IMR-90 (cell line): ENCODE data around the gene PVALEF. TPM values are rescaled to one million over a fixed set of nuclear protein-coding genes. Genes with fewer than 3 reads are reported as not detected.

Experiments used
- ATAC-seq: fragments of 200-7000 bp; cut with Tn5 transposase; 2 replicates; pipeline ENCODE4 v1.9.1; 2020; ENCODE audit warnings: low read depth, mild to moderate bottlenecking, moderate library complexity
- BruUV-seq: library from RNA; stranded (reverse); fragments of 400-500 nt; replicated peaks from 2 replicates; lab custom pipeline; 2021; lab: Mats Ljungman, UMichigan
- CTCF ChIA-PET: fragments of 300-600 bp; formaldehyde crosslinking; extraction: SDS; loops from one replicate; lab custom pipeline; 2021; ENCODE audit warnings: antibody characterized with exemption; lab: Yijun Ruan, JAX
- POLR2A ChIA-PET: fragments of 300-600 bp; sonication (Branson Sonifier 250); formaldehyde crosslinking; loops from one replicate; lab custom pipeline; 2022; ENCODE audit warnings: antibody characterized with exemption; ENCODE audit not compliant: unreplicated experiment; lab: Charles Lee
- DNase-seq: peaks from one replicate; pipeline ENCODE4 v3.0.0; 2013
- H2AFZ ChIP-seq: replicated peaks from 2 replicates; pipeline ENCODE3; 2013; ENCODE audit warnings: low read length, mild to moderate bottlenecking; ENCODE audit not compliant: poor library complexity
- H2AK5ac ChIP-seq: 2 replicates; pipeline ENCODE4 v1.6.1; 2013; ENCODE audit warnings: low read depth, low read length, inconsistent platforms
- H2AK9ac ChIP-seq: replicated peaks from 2 replicates; pipeline ENCODE3; 2013; ENCODE audit warnings: mild to moderate bottlenecking, low read depth, low read length, moderate library complexity; ENCODE audit not compliant: poor library complexity
- H2BK120ac ChIP-seq: 2 replicates; pipeline ENCODE4 v1.6.1; 2013; ENCODE audit warnings: low read depth, low read length, inconsistent platforms
- H2BK15ac ChIP-seq: 3 replicates; pipeline ENCODE4 v1.6.1; 2013; ENCODE audit warnings: low read depth, low read length, inconsistent platforms
- H2BK20ac ChIP-seq: 2 replicates; pipeline ENCODE4 v1.6.1; 2013; ENCODE audit warnings: low read depth, mild to moderate bottlenecking, inconsistent platforms, low read length, moderate library complexity
- H2BK5ac ChIP-seq: 2 replicates; pipeline ENCODE4 v1.6.1; 2013; ENCODE audit warnings: mild to moderate bottlenecking, low read depth, low read length, inconsistent platforms; ENCODE audit not compliant: poor library complexity, severe bottlenecking
- H3K14ac ChIP-seq: replicated peaks from 2 replicates; pipeline ENCODE4 v1.6.1; 2013; ENCODE audit warnings: low read depth, low read length, inconsistent platforms
- H3K18ac ChIP-seq: 2 replicates; pipeline ENCODE4 v1.6.1; 2013; ENCODE audit warnings: low read depth, low read length, control low read depth
- H3K23ac ChIP-seq: 2 replicates; pipeline ENCODE4 v1.6.1; 2013; ENCODE audit warnings: low read depth, low read length, inconsistent platforms
- H3K27ac ChIP-seq: 2 replicates; pipeline ENCODE4 v1.5.1; 2013; ENCODE audit warnings: mild to moderate bottlenecking, control low read depth, low read length; ENCODE audit not compliant: insufficient read depth
- H3K27me3 ChIP-seq: 2 replicates; pipeline ENCODE4 v1.6.1; 2013; ENCODE audit warnings: low read length; ENCODE audit not compliant: control insufficient read depth, insufficient read depth
- H3K36me3 ChIP-seq: 2 replicates; pipeline ENCODE4 v1.6.1; 2013; ENCODE audit warnings: low read length, mixed read lengths; ENCODE audit not compliant: control insufficient read depth, insufficient read depth
- H3K4ac ChIP-seq: 2 replicates; pipeline ENCODE4 v1.6.1; 2013; ENCODE audit warnings: low read depth, low read length, inconsistent platforms
- H3K4me1 ChIP-seq: 2 replicates; pipeline ENCODE4 v1.6.1; 2013; ENCODE audit warnings: low read length, mixed read lengths; ENCODE audit not compliant: control insufficient read depth, insufficient read depth
- H3K4me2 ChIP-seq: 2 replicates; pipeline ENCODE4 v1.6.1; 2013; ENCODE audit warnings: low read depth, mild to moderate bottlenecking, control low read depth, low read length, moderate library complexity
- H3K4me3 ChIP-seq: 2 replicates; pipeline ENCODE4 v1.5.1; 2013; ENCODE audit warnings: low read depth, mild to moderate bottlenecking, control low read depth, low read length, moderate library complexity; ENCODE audit not compliant: insufficient read depth
- H3K56ac ChIP-seq: 2 replicates; pipeline ENCODE4 v1.6.1; 2013; ENCODE audit warnings: low read length, inconsistent platforms; ENCODE audit not compliant: insufficient read depth; ENCODE audit errors: extremely low read depth
- H3K79me1 ChIP-seq, 2 experiments: 2 replicates each; pipeline ENCODE4 v1.6.1; 2013; ENCODE audit warnings: low read length in 2 of 2, inconsistent platforms in 1 of 2, low read depth in 1 of 2
- H3K9ac ChIP-seq: 2 replicates; pipeline ENCODE4 v1.6.1; 2013; ENCODE audit warnings: low read depth, low read length, control low read depth
- H3K9me1 ChIP-seq: 2 replicates; pipeline ENCODE4 v1.6.1; 2013; ENCODE audit warnings: low read length, inconsistent platforms; ENCODE audit not compliant: insufficient read depth
- H3K9me3 ChIP-seq: 2 replicates; pipeline ENCODE4 v1.6.1; 2013; ENCODE audit warnings: low read length; ENCODE audit not compliant: control insufficient read depth, insufficient read depth
- H4K20me1 ChIP-seq: 2 replicates; pipeline ENCODE4 v1.6.1; 2013; ENCODE audit warnings: low read length, inconsistent platforms; ENCODE audit not compliant: insufficient read depth
- H4K5ac ChIP-seq: 2 replicates; pipeline ENCODE4 v1.6.1; 2013; ENCODE audit warnings: mild to moderate bottlenecking, low read depth, low read length, control low read depth
- H4K8ac ChIP-seq, 2 experiments: 2 replicates each; pipeline ENCODE4 v1.6.1; 2013; ENCODE audit warnings: low read depth in 2 of 2, low read length in 2 of 2, control low read depth in 1 of 2, inconsistent platforms in 1 of 2
- H4K91ac ChIP-seq: 2 replicates; pipeline ENCODE4 v1.6.1; 2013; ENCODE audit warnings: low read depth, low read length, inconsistent platforms; ENCODE audit not compliant: insufficient read depth
- BHLHE40 ChIP-seq: fragments of 150-350 bp; IDR thresholded peaks from 2 replicates; pipeline ENCODE4 v1.6.1; 2016; ENCODE audit warnings: mild to moderate bottlenecking, low read depth, low read length
- CEBPB ChIP-seq: IDR thresholded peaks from 2 replicates; pipeline ENCODE4 v1.6.1; 2012; ENCODE audit warnings: low read depth, low read length, improper control_type of control experiment
- CHD1 ChIP-seq: IDR thresholded peaks from 2 replicates; pipeline ENCODE4 v1.6.1; 2012; ENCODE audit warnings: low read depth, low read length, improper control_type of control experiment
- FOS ChIP-seq: fragments of 150-350 bp; IDR thresholded peaks from 2 replicates; pipeline ENCODE4 v1.6.1; 2016; ENCODE audit warnings: low read depth, low read length
- MAFK ChIP-seq: IDR thresholded peaks from 2 replicates; pipeline ENCODE4 v1.6.1; 2012; ENCODE audit warnings: low read depth, low read length, improper control_type of control experiment
- MAZ ChIP-seq: IDR thresholded peaks from 2 replicates; pipeline ENCODE4 v1.6.1; 2012; ENCODE audit warnings: low read depth, mild to moderate bottlenecking, low read length, improper control_type of control experiment, moderate library complexity, borderline replicate concordance
- MXI1 ChIP-seq: IDR thresholded peaks from 2 replicates; pipeline ENCODE4 v1.6.1; 2012; ENCODE audit warnings: low read depth, mild to moderate bottlenecking, low read length, moderate library complexity, borderline replicate concordance
- NFE2L2 ChIP-seq: fragments of 150-350 bp; IDR thresholded peaks from 2 replicates; pipeline ENCODE4 v1.6.1; 2016; ENCODE audit warnings: low read depth, mild to moderate bottlenecking, low read length
- POLR2A ChIP-seq: IDR thresholded peaks from 2 replicates; pipeline ENCODE4 v1.6.1; 2012; ENCODE audit warnings: mild to moderate bottlenecking, low read depth, low read length
- RAD21 ChIP-seq: IDR thresholded peaks from 2 replicates; pipeline ENCODE4 v1.6.1; 2012; ENCODE audit warnings: low read length, improper control_type of control experiment
- RCOR1 ChIP-seq: IDR thresholded peaks from 2 replicates; pipeline ENCODE4 v1.6.1; 2012; ENCODE audit warnings: mild to moderate bottlenecking, low read length, improper control_type of control experiment; ENCODE audit not compliant: insufficient replicate concordance
- RFX5 ChIP-seq: IDR thresholded peaks from 2 replicates; pipeline ENCODE4 v1.8.0; 2012; ENCODE audit warnings: low read depth, mild to moderate bottlenecking, low read length, moderate library complexity
- SMC3 ChIP-seq: fragments of 150-350 bp; IDR thresholded peaks from 2 replicates; pipeline ENCODE4 v1.6.1; 2016; ENCODE audit warnings: low read depth, mild to moderate bottlenecking, antibody characterized with exemption, low read length, moderate library complexity
- WGBS, 2 experiments: methylation state at CpG; one replicate each; pipeline versions ENCODE4 v1.1.5 to v1.1.7; 2013; ENCODE audit warnings: missing lambda C conversion rate in 2 of 2; ENCODE audit not compliant: insufficient read length in 1 of 2; ENCODE audit errors: extremely low coverage in 2 of 2; 5-methylcytosine and 5-hydroxymethylcytosine counted together
- dilution Hi-C: fragments of 300-500 bp; cut with HindIII; formaldehyde crosslinking; loops from one replicate; pipeline ENCODE4 v1.14.3; 2018; ENCODE audit warnings: low sequenced_read_pairs; ENCODE audit not compliant: unreplicated experiment
- in situ Hi-C: fragments of 300-500 bp; cut with MboI; formaldehyde crosslinking; loops from 3 replicates; pipeline ENCODE4 v1.14.3; 2019; ENCODE audit warnings: low sequenced_read_pairs, inconsistent platforms, mixed read lengths
- intact Hi-C: fragments of 100-400 bp; cut with micrococcal nuclease; formaldehyde crosslinking; loops from 2 replicates; pipeline ENCODE4 v1.10.0; 2022
- polyA plus RNA-seq, 3 experiments: library from polyadenylated mRNA; depleted of rRNA; stranded (reverse); fragments of >200 nt; gene quantifications; 2 replicates each; pipeline ENCODE4 v1.2.3, GENCODE V29; 2012; ENCODE audit warnings: low replicate concordance in 1 of 3
- total RNA-seq: library from RNA; depleted of rRNA; stranded (reverse); fragments of >200 nt; gene quantifications from 2 replicates; pipeline ENCODE4 v1.2.3, GENCODE V29; 2012
- TF ChIP-seq, protein P1 (sequence below): conservative IDR thresholded peaks from 2 replicates; pipeline ENCODE4 v1.5.1; 2012; ENCODE audit warnings: mild to moderate bottlenecking, low read depth, low read length, improper control_type of control experiment
- TF ChIP-seq, protein P2 (sequence below): fragments of 150-350 bp; IDR thresholded peaks from 2 replicates; pipeline ENCODE4 v1.6.1; 2016; ENCODE audit warnings: low read depth, mild to moderate bottlenecking, low read length, moderate library complexity, borderline replicate concordance
- TF ChIP-seq, protein P3 (sequence below): fragments of 150-350 bp; IDR thresholded peaks from 2 replicates; pipeline ENCODE4 v1.6.1; 2017; ENCODE audit warnings: mild to moderate bottlenecking, antibody characterized with exemption, low read length, low read depth

PVALEF gene
- total and polyA plus RNA-seq, 2 of the 4 experiments (the other 2 are of a cell fraction) = not detected

DNA sequence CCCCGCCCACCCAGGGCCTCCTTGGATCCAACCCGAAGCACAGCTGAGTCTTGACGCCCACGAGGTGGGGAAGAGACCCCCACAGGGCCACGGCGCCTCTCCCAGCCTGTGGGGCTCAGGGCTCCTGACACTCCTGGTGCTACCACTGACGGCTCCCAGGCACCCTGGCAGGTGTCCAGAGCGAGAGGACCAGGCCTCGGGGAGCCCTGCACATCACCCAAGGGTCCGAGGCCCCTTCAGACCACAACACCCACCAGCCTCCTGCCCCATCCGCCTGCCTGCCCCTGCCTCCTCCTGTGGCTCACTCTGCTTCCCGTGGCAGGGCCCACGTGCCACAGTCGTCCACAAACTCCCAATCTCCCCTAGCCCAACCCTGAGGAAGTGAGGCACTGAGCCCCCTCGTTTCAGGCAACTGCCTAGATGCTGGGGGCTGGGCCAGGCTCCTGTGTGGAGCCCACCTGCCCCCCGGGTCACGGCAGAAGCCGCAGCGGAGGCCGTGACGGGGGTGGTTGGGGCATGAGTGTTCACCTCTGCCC is 29.0 kb downstream of the PVALEF start:
- no peaks in the 10 kb centered on the region for H3K9me1 ChIP-seq
- H3K36me3 ChIP-seq = peaks cover 12% of the 10 kb centered on the region
- no peak overlapping the region for H3K4me3 ChIP-seq
- H4K5ac ChIP-seq = no peak overlapping the region
- H4K20me1 ChIP-seq = no peaks in the 10 kb centered on the region; the same call in 1 of the 2 replicates
- no peak overlapping the region for H3K56ac ChIP-seq
- H3K23ac ChIP-seq = no peak overlapping the region
- H3K27me3 ChIP-seq = no peaks in the 10 kb centered on the region
- ATAC-seq (no peak), DNase-seq (no peak)
- H3K18ac ChIP-seq = no peak overlapping the region
- no peaks in the 10 kb centered on the region for H3K9me3 ChIP-seq
- no peak overlapping the region for H3K9ac ChIP-seq
- no peak overlapping the region for H3K27ac ChIP-seq
- no peak overlapping the region for H3K14ac ChIP-seq
- no peak overlapping the region for H2BK120ac ChIP-seq
- no peaks in the 10 kb centered on the region for H3K4me1 ChIP-seq
- WGBS, 2 experiments = 94% methylated on average over 5 of the region's 21 CpGs; no CpG with 5 or more reads in 1 of the 2 experiments
- H4K8ac ChIP-seq = no peak overlapping the region
- no peak overlapping the region for H2BK5ac ChIP-seq
- H4K91ac ChIP-seq = no peak overlapping the region
- in situ Hi-C loops = no loop called here
- dilution Hi-C loops = no loop called here
- no peak overlapping the region for H2AK9ac ChIP-seq
- no peak overlapping the region for H2BK20ac ChIP-seq
- H2AFZ ChIP-seq = no peak overlapping the region
- no peak overlapping the region for H2AK5ac ChIP-seq
- POLR2A ChIA-PET = no interaction called here
- H3K79me1 ChIP-seq = no peaks in the 10 kb centered on the region
- TF ChIP-seq FOS (no peak), MAFK (no peak), SMC3 (no peak), RAD21 (no peak), CHD1 (no peak), RFX5 (no peak), POLR2A (no peak), NFE2L2 (no peak), BHLHE40 (no peak), RCOR1 (no peak), MXI1 (no peak), MAZ (no peak), CEBPB (no peak)
- TF ChIP-seq, protein P1, sequence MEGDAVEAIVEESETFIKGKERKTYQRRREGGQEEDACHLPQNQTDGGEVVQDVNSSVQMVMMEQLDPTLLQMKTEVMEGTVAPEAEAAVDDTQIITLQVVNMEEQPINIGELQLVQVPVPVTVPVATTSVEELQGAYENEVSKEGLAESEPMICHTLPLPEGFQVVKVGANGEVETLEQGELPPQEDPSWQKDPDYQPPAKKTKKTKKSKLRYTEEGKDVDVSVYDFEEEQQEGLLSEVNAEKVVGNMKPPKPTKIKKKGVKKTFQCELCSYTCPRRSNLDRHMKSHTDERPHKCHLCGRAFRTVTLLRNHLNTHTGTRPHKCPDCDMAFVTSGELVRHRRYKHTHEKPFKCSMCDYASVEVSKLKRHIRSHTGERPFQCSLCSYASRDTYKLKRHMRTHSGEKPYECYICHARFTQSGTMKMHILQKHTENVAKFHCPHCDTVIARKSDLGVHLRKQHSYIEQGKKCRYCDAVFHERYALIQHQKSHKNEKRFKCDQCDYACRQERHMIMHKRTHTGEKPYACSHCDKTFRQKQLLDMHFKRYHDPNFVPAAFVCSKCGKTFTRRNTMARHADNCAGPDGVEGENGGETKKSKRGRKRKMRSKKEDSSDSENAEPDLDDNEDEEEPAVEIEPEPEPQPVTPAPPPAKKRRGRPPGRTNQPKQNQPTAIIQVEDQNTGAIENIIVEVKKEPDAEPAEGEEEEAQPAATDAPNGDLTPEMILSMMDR = no peak
- TF ChIP-seq, protein P2, sequence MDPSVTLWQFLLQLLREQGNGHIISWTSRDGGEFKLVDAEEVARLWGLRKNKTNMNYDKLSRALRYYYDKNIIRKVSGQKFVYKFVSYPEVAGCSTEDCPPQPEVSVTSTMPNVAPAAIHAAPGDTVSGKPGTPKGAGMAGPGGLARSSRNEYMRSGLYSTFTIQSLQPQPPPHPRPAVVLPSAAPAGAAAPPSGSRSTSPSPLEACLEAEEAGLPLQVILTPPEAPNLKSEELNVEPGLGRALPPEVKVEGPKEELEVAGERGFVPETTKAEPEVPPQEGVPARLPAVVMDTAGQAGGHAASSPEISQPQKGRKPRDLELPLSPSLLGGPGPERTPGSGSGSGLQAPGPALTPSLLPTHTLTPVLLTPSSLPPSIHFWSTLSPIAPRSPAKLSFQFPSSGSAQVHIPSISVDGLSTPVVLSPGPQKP = no peak
- TF ChIP-seq, protein P3, sequence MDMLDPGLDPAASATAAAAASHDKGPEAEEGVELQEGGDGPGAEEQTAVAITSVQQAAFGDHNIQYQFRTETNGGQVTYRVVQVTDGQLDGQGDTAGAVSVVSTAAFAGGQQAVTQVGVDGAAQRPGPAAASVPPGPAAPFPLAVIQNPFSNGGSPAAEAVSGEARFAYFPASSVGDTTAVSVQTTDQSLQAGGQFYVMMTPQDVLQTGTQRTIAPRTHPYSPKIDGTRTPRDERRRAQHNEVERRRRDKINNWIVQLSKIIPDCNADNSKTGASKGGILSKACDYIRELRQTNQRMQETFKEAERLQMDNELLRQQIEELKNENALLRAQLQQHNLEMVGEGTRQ = no peak
- H2BK15ac ChIP-seq = no peak overlapping the region
- H3K4me2 ChIP-seq = no peak overlapping the region
- H3K4ac ChIP-seq = no peak overlapping the region
- BruUV-seq = no TSS peak
- intact Hi-C loops = no loop called here
- CTCF ChIA-PET = no interaction called here
